ENCODE results near the gene AP2B1. TPM values are rescaled to one million over a fixed set of nuclear protein-coding genes. Genes with fewer than 3 reads are reported as not detected.

Gene AP2B1
- total RNA-seq, 1 experiment from 2014 or later, result 195 TPM

GRCh38 chr17:35716173-35716572 is 129.1 kb downstream of the AP2B1 start (continued):
- TF ChIP-seq ZNF532 (CRISPR knock-in tag; IDR thresholded peaks at IDR 0.05; ENCODE audit: borderline replicate concordance), result no peak
- TF ChIP-seq FOXP4 (CRISPR knock-in tag; IDR thresholded peaks at IDR 0.05), result no peak
- TF ChIP-seq FOXP1 (CRISPR knock-in tag; IDR thresholded peaks at IDR 0.05; ENCODE audit: borderline replicate concordance), result no peak
- no peak for TF ChIP-seq ZNF425 (CRISPR knock-in tag; conservative IDR thresholded peaks at IDR 0.05)
- no peak for TF ChIP-seq EMX1 (CRISPR knock-in tag; IDR thresholded peaks at IDR 0.05)
- no peak for TF ChIP-seq ETV6 (CRISPR knock-in tag; IDR thresholded peaks at IDR 0.05)

GRCh38 chr17:35716897-35717465 is 129.9 kb downstream of the AP2B1 start:
- no peaks in the 10 kb centered on the region for H3K27me3 Mint-ChIP-seq (ENCODE audit: low read depth)
- no peak overlapping the region for H3K4me3 Mint-ChIP-seq
- DNase-seq (ENCODE audit: low spot score) (no peak), ATAC-seq (no peak)
- no peak overlapping the region for H3K27ac Mint-ChIP-seq
- H3K36me3 Mint-ChIP-seq, result peaks cover 13% of the 10 kb centered on the region
- POLR2A ChIA-PET, result no interaction called here
- CTCF ChIA-PET, result interaction anchor here (2.6 kb wide), 1 partner anchor 47 kb away, joined by 9 read pairs; no protein-coding TSS in a partner anchor
- H3K4me1 Mint-ChIP-seq, result no peaks in the 10 kb centered on the region
- H3K9me3 Mint-ChIP-seq, result no peaks in the 10 kb centered on the region
- TF ChIP-seq AFF4 (CRISPR knock-in tag; IDR thresholded peaks at IDR 0.05; ENCODE audit: borderline replicate concordance), result no peak
- no peak for TF ChIP-seq TP53 (CRISPR knock-in tag; IDR thresholded peaks at IDR 0.05)
- TF ChIP-seq RELA (CRISPR knock-in tag; IDR thresholded peaks at IDR 0.05; ENCODE audit: borderline replicate concordance), result no peak
- no peak for TF ChIP-seq PREB (CRISPR knock-in tag; IDR thresholded peaks at IDR 0.05; ENCODE audit: borderline replicate concordance)
- TF ChIP-seq ZNF425 (CRISPR knock-in tag; conservative IDR thresholded peaks at IDR 0.05), result no peak
- TF ChIP-seq PRDM15 (CRISPR knock-in tag; IDR thresholded peaks at IDR 0.05), result no peak
- no peak for TF ChIP-seq MXD4 (CRISPR knock-in tag; IDR thresholded peaks at IDR 0.05; ENCODE audit: borderline replicate concordance)
- no peak for TF ChIP-seq GTF2I (CRISPR knock-in tag; conservative IDR thresholded peaks at IDR 0.05)
- TF ChIP-seq ZNF138 (CRISPR knock-in tag; conservative IDR thresholded peaks at IDR 0.05), result no peak
